DND-41 (cell line): ENCODE results near the gene LMAN1.

Experiments used
- EZH2 ChIP-seq: IDR thresholded peaks from 3 replicates; pipeline ENCODE4 v1.6.1; 2012; ENCODE audit warnings: borderline replicate concordance, low read depth, mild to moderate bottlenecking, moderate library complexity, low read length, inconsistent platforms; ENCODE audit not compliant: severe bottlenecking
- TF ChIP-seq, protein P1 (sequence below): IDR thresholded peaks from 2 replicates; pipeline ENCODE4 v1.5.1; 2012; ENCODE audit warnings: borderline replicate concordance, low read length, moderate library complexity, mild to moderate bottlenecking; ENCODE audit not compliant: poor library complexity, severe bottlenecking; ENCODE audit errors: extremely low read depth

DNA sequence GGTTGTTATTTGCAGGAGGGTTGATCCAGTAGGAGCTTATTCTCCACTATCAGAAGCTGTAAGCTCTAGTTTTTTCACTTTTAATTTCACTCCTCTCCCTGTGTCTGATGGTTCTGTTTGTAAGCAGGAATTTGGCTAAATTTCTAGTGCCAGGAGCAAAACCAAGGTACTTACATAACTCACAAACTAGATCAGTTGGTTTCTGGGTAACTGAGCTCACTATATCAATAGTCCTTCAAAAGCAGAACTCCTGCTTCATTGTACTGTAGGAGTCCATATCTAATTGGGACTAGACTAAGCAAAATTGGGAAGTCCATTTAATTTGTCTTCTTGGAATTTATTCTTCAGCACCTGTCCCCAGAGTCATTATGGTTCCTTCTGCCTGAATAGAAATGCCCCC, 65.7 kb downstream of the LMAN1 start:
- TF ChIP-seq EZH2, result no peak
- TF ChIP-seq, protein P1, sequence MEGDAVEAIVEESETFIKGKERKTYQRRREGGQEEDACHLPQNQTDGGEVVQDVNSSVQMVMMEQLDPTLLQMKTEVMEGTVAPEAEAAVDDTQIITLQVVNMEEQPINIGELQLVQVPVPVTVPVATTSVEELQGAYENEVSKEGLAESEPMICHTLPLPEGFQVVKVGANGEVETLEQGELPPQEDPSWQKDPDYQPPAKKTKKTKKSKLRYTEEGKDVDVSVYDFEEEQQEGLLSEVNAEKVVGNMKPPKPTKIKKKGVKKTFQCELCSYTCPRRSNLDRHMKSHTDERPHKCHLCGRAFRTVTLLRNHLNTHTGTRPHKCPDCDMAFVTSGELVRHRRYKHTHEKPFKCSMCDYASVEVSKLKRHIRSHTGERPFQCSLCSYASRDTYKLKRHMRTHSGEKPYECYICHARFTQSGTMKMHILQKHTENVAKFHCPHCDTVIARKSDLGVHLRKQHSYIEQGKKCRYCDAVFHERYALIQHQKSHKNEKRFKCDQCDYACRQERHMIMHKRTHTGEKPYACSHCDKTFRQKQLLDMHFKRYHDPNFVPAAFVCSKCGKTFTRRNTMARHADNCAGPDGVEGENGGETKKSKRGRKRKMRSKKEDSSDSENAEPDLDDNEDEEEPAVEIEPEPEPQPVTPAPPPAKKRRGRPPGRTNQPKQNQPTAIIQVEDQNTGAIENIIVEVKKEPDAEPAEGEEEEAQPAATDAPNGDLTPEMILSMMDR, result no peak
